Fibroblast of lung (primary cell): Measurements from ENCODE around the gene MLLT6.

Experiments
- CTCF ChIP-seq, 2 donors: IDR thresholded peaks in 1 of 2; conservative IDR thresholded peaks in 1 of 2; 1 replicate in 1 of 2; 2 replicates in 1 of 2; pipeline ENCODE4 v1.5.1; 2011 to 2012; ENCODE audit warnings: low read length in 2 of 2, control low read depth in 1 of 2, inconsistent platforms in 1 of 2, low read depth in 1 of 2, mild to moderate bottlenecking in 1 of 2
- EZH2 ChIP-seq: IDR thresholded peaks from 2 replicates; pipeline ENCODE4 v1.5.1; 2012; ENCODE audit warnings: low read length, control low read depth, mild to moderate bottlenecking; ENCODE audit errors: missing control alignments

- TF ChIP-seq CTCF (conservative IDR thresholded peaks at IDR 0.05 in 1 of 2, IDR thresholded peaks at IDR 0.05 in 1 of 2; ENCODE audit: low read depth in 1 of 2, low read length in 2 of 2) (no peak), EZH2 (no peak)
Measured at GRCh38 chr17:38701504-38702165, 3.4 kb upstream of the MLLT6 start.
